Mucosa of stomach (tissue), 1 donor: ENCODE measurements around the gene NR2C1.

Experiments
- H3K27me3 ChIP-seq: one replicate; pipeline ENCODE4 v1.7.0; 2013; ENCODE audit warnings: mild to moderate bottlenecking, low read length; ENCODE audit not compliant: control insufficient read depth, insufficient read depth
- H3K36me3 ChIP-seq: one replicate; pipeline ENCODE4 v1.7.0; 2013; ENCODE audit warnings: low read length; ENCODE audit not compliant: control insufficient read depth, insufficient read depth
- H3K4me1 ChIP-seq: one replicate; pipeline ENCODE4 v1.7.0; 2013; ENCODE audit warnings: mild to moderate bottlenecking, low read length; ENCODE audit not compliant: control insufficient read depth, insufficient read depth
- H3K4me3 ChIP-seq: one replicate; pipeline ENCODE4 v1.7.0; 2013; ENCODE audit warnings: low read length
- H3K9ac ChIP-seq: one replicate; pipeline ENCODE4 v1.7.0; 2013; ENCODE audit warnings: mild to moderate bottlenecking, low read length, moderate library complexity
- H3K9me3 ChIP-seq: one replicate; pipeline ENCODE4 v1.7.0; 2013; ENCODE audit warnings: mild to moderate bottlenecking, low read length, moderate library complexity; ENCODE audit not compliant: control insufficient read depth
- donor health status: Pancreatic carcinoma.

The NR2C1 gene

DNA sequence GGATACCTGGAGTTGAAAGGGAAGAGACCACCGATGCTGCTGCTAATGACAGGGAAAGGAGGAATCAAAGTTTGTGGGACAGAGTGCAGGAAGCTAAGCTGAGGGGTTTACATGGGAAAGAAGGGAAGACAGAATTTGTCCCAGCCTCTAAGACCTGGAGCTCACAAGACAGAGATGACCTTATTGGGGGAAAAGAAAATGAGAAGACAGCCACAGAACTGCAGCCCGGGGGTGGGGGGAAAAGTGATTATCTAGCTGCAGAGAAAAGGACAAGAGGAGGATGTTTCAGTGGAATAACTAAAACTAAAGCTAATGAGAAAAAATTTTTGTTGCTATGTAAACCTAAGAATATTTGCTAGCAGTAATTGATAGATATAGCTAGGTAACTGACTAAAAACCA, 100.6 kb downstream of the NR2C1 start:
- Histone ChIP-seq H3K9me3 (no peaks in the 10 kb centered on the region), H3K36me3 (no peaks in the 10 kb centered on the region), H3K4me3 (no peak overlapping the region), H3K9ac (no peak overlapping the region), H3K27me3 (no peaks in the 10 kb centered on the region), H3K4me1 (no peaks in the 10 kb centered on the region)

DNA sequence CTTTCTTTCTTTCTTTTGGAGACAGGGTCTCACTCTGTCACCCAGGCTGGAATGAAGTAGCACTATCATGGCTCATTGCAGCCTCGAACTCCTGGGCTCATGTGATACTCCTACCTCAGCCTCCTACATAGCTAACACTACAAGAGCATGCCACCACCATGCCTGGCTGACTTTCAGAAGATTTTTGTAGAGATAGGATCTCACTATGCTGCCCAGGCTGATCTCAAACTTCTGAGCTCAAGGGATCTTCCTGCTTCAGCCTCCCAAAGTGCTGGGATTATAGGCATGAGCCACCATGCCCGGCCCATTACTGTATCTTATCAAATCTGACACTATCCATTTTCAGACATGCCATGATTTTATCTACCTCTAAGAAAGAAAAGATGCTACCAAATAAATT, 101.5 kb downstream of the NR2C1 start:
- H3K4me1 ChIP-seq, result no peaks in the 10 kb centered on the region
- H3K36me3 ChIP-seq, result no peaks in the 10 kb centered on the region
- H3K9ac ChIP-seq, result no peak overlapping the region
- no peaks in the 10 kb centered on the region for H3K27me3 ChIP-seq
- no peaks in the 10 kb centered on the region for H3K9me3 ChIP-seq
- no peak overlapping the region for H3K4me3 ChIP-seq

DNA sequence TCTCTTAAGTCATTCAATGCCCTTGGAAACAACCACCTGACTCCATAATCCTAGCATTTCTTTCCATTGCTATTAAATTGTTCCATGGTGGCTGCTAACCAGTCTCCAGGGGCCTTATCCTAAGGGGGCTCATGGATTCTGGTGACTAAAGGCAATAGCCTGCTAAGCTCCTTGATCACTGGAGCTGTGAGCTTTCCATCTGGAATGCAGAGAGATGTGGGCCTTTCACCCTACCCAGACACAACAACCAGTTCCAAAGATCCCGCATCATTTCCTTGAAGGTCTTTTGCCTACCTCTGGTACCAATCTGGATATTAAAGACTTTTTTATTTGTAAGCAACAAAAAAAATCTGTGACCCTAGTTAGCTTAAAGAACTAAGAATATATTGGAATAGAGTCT, 102.9 kb downstream of the NR2C1 start:
- Histone ChIP-seq H3K27me3 (no peaks in the 10 kb centered on the region), H3K9ac (no peak overlapping the region), H3K9me3 (no peaks in the 10 kb centered on the region), H3K36me3 (no peaks in the 10 kb centered on the region), H3K4me3 (no peak overlapping the region), H3K4me1 (no peaks in the 10 kb centered on the region)
